ENCODE measurements around the gene C11orf16. TPM values are rescaled to one million over a fixed set of nuclear protein-coding genes. Genes with fewer than 3 reads are reported as not detected.

C11orf16 gene
- total and polyA plus RNA-seq, 2 experiments from 2014 or later = not detected

GRCh38 chr11:8914661-8915018 lies 18.1 kb downstream of the C11orf16 start:
- no peaks in the 10 kb centered on the region for H3K9me3 ChIP-seq (ENCODE audit: low read depth)
- peaks cover 9% of the 10 kb centered on the region for H3K36me3 ChIP-seq
- no peak for DNase-seq (ENCODE audit: low read depth in 1 of 2, low spot score in 1 of 2)
- no peaks in the 10 kb centered on the region for H3K27me3 ChIP-seq
- peaks cover 15% of the 10 kb centered on the region for H3K4me1 ChIP-seq (ENCODE audit: low read depth)
- no peak overlapping the region for H3K27ac ChIP-seq
- TF ChIP-seq CTCF (IDR thresholded peaks at IDR 0.05; ENCODE audit: low read depth, low read length) = no peak
- no peak overlapping the region for H3K4me3 ChIP-seq

- peaks cover 9% of the 10 kb centered on the region for H3K36me3 ChIP-seq
- no peaks in the 10 kb centered on the region for H3K9me3 ChIP-seq (ENCODE audit: low read depth)
- H3K27ac ChIP-seq = peak overlapping the region; percentile 19
- H3K27me3 ChIP-seq = no peaks in the 10 kb centered on the region
- TF ChIP-seq CTCF (IDR thresholded peaks at IDR 0.05; ENCODE audit: low read depth, low read length) = peak; percentile 74
- DNase-seq (ENCODE audit: low read depth in 1 of 2, low spot score in 1 of 2) = peak; percentile 59 to 68
- H3K4me3 ChIP-seq = no peak overlapping the region
- peaks cover 15% of the 10 kb centered on the region for H3K4me1 ChIP-seq (ENCODE audit: low read depth)
Observed at GRCh38 chr11:8913961-8914660, 18.6 kb downstream of the C11orf16 start.

GRCh38 chr11:8911029-8911823 lies 21.5 kb downstream of the C11orf16 start, which contains the start of gene AKIP1:
Gene AKIP1, plus strand, starts transcription at chr11:8911189. Its CDS starts 261 bp downstream, at chr11:8911450.
- H3K4me1 ChIP-seq (ENCODE audit: low read depth) = peaks cover 10% of the 10 kb centered on the region

GRCh38 chr11:8910649-8911026 lies 22.1 kb downstream of the C11orf16 start:
- no peak for TF ChIP-seq CTCF (IDR thresholded peaks at IDR 0.05; ENCODE audit: low read depth, low read length)
- Histone ChIP-seq H3K27me3 (no peaks in the 10 kb centered on the region), H3K9me3 (ENCODE audit: low read depth) (no peaks in the 10 kb centered on the region), H3K4me1 (ENCODE audit: low read depth) (peaks cover 10% of the 10 kb centered on the region), H3K27ac (no peak overlapping the region), H3K4me3 (peak overlapping the region; percentile 40), H3K36me3 (no peaks in the 10 kb centered on the region)
- no peak for DNase-seq (ENCODE audit: low read depth in 1 of 2, low spot score in 1 of 2)

More at GRCh38 chr11:8911029-8911823, 21.5 kb downstream of the C11orf16 start, which contains the start of gene AKIP1:
- Histone ChIP-seq H3K4me3 (peak within 1 kb of the TSS; percentile 40), H3K27ac (peak within 1 kb of the TSS; percentile 63), H3K9me3 (ENCODE audit: low read depth) (no peaks in the 10 kb centered on the region), H3K27me3 (no peaks in the 10 kb centered on the region), H3K36me3 (no peaks in the 10 kb centered on the region)
- TF ChIP-seq CTCF (IDR thresholded peaks at IDR 0.05; ENCODE audit: low read depth, low read length) = no peak
- DNase-seq (ENCODE audit: low read depth in 1 of 2, low spot score in 1 of 2) = peak; percentile 97 to 99

GRCh38 chr11:8908099-8908498 lies 24.6 kb downstream of the C11orf16 start:
- Histone ChIP-seq H3K4me1 (ENCODE audit: low read depth) (peaks cover 4% of the 10 kb centered on the region), H3K4me3 (no peak overlapping the region), H3K36me3 (no peaks in the 10 kb centered on the region), H3K27me3 (no peaks in the 10 kb centered on the region), H3K9me3 (ENCODE audit: low read depth) (no peaks in the 10 kb centered on the region), H3K27ac (no peak overlapping the region)
- no peak for TF ChIP-seq CTCF (IDR thresholded peaks at IDR 0.05; ENCODE audit: low read depth, low read length)
- no peak for DNase-seq (ENCODE audit: low read depth in 1 of 2, low spot score in 1 of 2)
